H1 (cell line): Measurements from ENCODE around the gene HOXB5. TPM values are rescaled to one million over a fixed set of nuclear protein-coding genes. Genes with fewer than 3 reads are reported as not detected.

Source experiments
- CTCF ChIA-PET: fragments of 300-600 bp; sonication (Branson Sonifier 250); formaldehyde crosslinking; loops from one replicate; lab custom pipeline; 2021; ENCODE audit not compliant: partially characterized antibody; lab: Charles Lee
- POLR2A ChIA-PET: fragments of 300-600 bp; sonication (Branson Sonifier 250); formaldehyde crosslinking; loops from one replicate; lab custom pipeline; 2021; ENCODE audit warnings: inconsistent platforms; ENCODE audit not compliant: partially characterized antibody; lab: Charles Lee
- DNase-seq, 2 experiments: peaks; one replicate each; pipeline versions ENCODE4 v3.0.0 to v3.0.0-alpha.2; 2010 to 2022; ENCODE audit warnings: low spot score in 2 of 2, low read depth in 1 of 2, mixed read lengths in 1 of 2
- FAIRE-seq: peaks from 2 replicates; lab custom pipeline; 2011; peaks lifted over from hg19 to GRCh38; lab: Jason Lieb, UNC
- H2AFZ ChIP-seq: 2 replicates; pipeline ENCODE4 v1.8.1; 2012; ENCODE audit warnings: low read length, inconsistent platforms
- H2AK5ac ChIP-seq: 2 replicates; pipeline ENCODE4 v1.6.1; 2013; ENCODE audit warnings: low read depth, low read length
- H2BK120ac ChIP-seq: replicated peaks from 2 replicates; pipeline ENCODE3; 2013; ENCODE audit warnings: low read depth, low read length, inconsistent platforms
- H2BK12ac ChIP-seq: 2 replicates; pipeline ENCODE4 v1.6.1; 2013; ENCODE audit warnings: low read depth, low read length
- H2BK15ac ChIP-seq: 2 replicates; pipeline ENCODE4 v1.6.1; 2013; ENCODE audit warnings: low read length
- H2BK20ac ChIP-seq: 2 replicates; pipeline ENCODE4 v1.6.1; 2013; ENCODE audit warnings: low read length
- H2BK5ac ChIP-seq: 2 replicates; pipeline ENCODE4 v1.6.1; 2013; ENCODE audit warnings: low read depth, low read length
- H3K14ac ChIP-seq: 2 replicates; pipeline ENCODE4 v1.6.1; 2013; ENCODE audit warnings: inconsistent platforms; ENCODE audit not compliant: insufficient read length
- H3K18ac ChIP-seq: 2 replicates; pipeline ENCODE4 v1.6.1; 2013; ENCODE audit warnings: low read length; ENCODE audit errors: extremely low read depth
- H3K23ac ChIP-seq: 2 replicates; pipeline ENCODE4 v1.6.1; 2013; ENCODE audit warnings: inconsistent platforms; ENCODE audit not compliant: insufficient read length
- H3K23me2 ChIP-seq: 2 replicates; pipeline ENCODE4 v1.6.1; 2013; ENCODE audit warnings: low read depth, low read length
- H3K27ac ChIP-seq: 2 replicates; pipeline ENCODE4 v1.6.1; 2011; ENCODE audit warnings: low read depth, low read length, inconsistent platforms
- H3K27me3 ChIP-seq, 4 experiments: replicated peaks in 1 of 4; 1 replicate in 1 of 4; 2 replicates in 3 of 4; pipeline versions ENCODE4 v1.6.1 to v1.8.1; 2011 to 2013; ENCODE audit warnings: low read length in 3 of 4, mild to moderate bottlenecking in 3 of 4, inconsistent platforms in 2 of 4, mixed read lengths in 2 of 4, moderate library complexity in 1 of 4; ENCODE audit not compliant: control insufficient read depth in 3 of 4, insufficient read depth in 3 of 4; ENCODE audit errors: extremely low read depth in 1 of 4
- H3K36me3 ChIP-seq, 4 experiments: 2 replicates each; pipeline versions ENCODE4 v1.6.1 to v1.8.1; 2011 to 2013; ENCODE audit warnings: mild to moderate bottlenecking in 4 of 4, low read length in 3 of 4, moderate library complexity in 2 of 4, control low read depth in 1 of 4, inconsistent platforms in 1 of 4; ENCODE audit not compliant: insufficient read depth in 4 of 4, control insufficient read depth in 2 of 4
- H3K4ac ChIP-seq: replicated peaks from 2 replicates; pipeline ENCODE3; 2013; ENCODE audit warnings: low read length, low read depth, mixed read lengths, inconsistent platforms; ENCODE audit not compliant: insufficient read length
- H3K4me1 ChIP-seq, 4 experiments: replicated peaks in 1 of 4; 1 replicate in 1 of 4; 2 replicates in 3 of 4; pipeline versions ENCODE4 v1.6.1 to v1.8.1; 2011 to 2013; ENCODE audit warnings: low read length in 3 of 4, inconsistent platforms in 2 of 4, mixed read lengths in 1 of 4; ENCODE audit not compliant: insufficient read depth in 4 of 4, control insufficient read depth in 3 of 4
- H3K4me2 ChIP-seq, 2 experiments: 2 replicates each; pipeline versions ENCODE4 v1.6.1 to v1.8.1; 2011 to 2013; ENCODE audit warnings: low read depth in 2 of 2, low read length in 2 of 2, control low read depth in 1 of 2, inconsistent platforms in 1 of 2, mild to moderate bottlenecking in 1 of 2; ENCODE audit not compliant: insufficient read depth in 1 of 2
- H3K4me3 ChIP-seq, 4 experiments: fragments of 200-600, 300-600 bp in 1 of 4; sonication (generic), shearing (Covaris generic), sonication (Bioruptor Twin) in 1 of 4; 2 replicates each; pipeline versions ENCODE4 v1.5.1 to v1.8.1; 2011 to 2016; ENCODE audit warnings: low read length in 4 of 4, low read depth in 3 of 4, control low read depth in 2 of 4, inconsistent platforms in 2 of 4, mild to moderate bottlenecking in 2 of 4, mixed read lengths in 1 of 4, moderate library complexity in 1 of 4; ENCODE audit not compliant: insufficient read depth in 2 of 4; ENCODE audit errors: extremely low read depth in 1 of 4
- H3K56ac ChIP-seq: replicated peaks from 2 replicates; pipeline ENCODE3; 2013; ENCODE audit warnings: low read depth, mild to moderate bottlenecking, mixed read lengths, low read length, inconsistent platforms; ENCODE audit not compliant: insufficient read length
- H3K79me1 ChIP-seq: 2 replicates; pipeline ENCODE4 v1.6.1; 2013; ENCODE audit warnings: low read depth, low read length, control low read depth
- H3K79me2 ChIP-seq, 2 experiments: 2 replicates each; pipeline versions ENCODE4 v1.6.1 to v1.8.1; 2012 to 2013; ENCODE audit warnings: low read length in 2 of 2, mild to moderate bottlenecking in 2 of 2, inconsistent platforms in 1 of 2; ENCODE audit not compliant: insufficient read depth in 2 of 2, control insufficient read depth in 1 of 2
- H3K9ac ChIP-seq, 4 experiments: replicated peaks in 1 of 4; 1 replicate in 1 of 4; 2 replicates in 3 of 4; pipeline versions ENCODE4 v1.6.1 to v1.8.1; 2011 to 2013; ENCODE audit warnings: low read depth in 3 of 4, low read length in 3 of 4, control low read depth in 2 of 4, mild to moderate bottlenecking in 2 of 4, moderate library complexity in 2 of 4, inconsistent platforms in 1 of 4; ENCODE audit errors: extremely low read depth in 1 of 4
- H3K9me3 ChIP-seq, 2 experiments: 2 replicates each; pipeline versions ENCODE4 v1.6.1 to v1.8.1; 2012 to 2013; ENCODE audit warnings: mild to moderate bottlenecking in 2 of 2, moderate library complexity in 2 of 2, control low read depth in 1 of 2, inconsistent platforms in 1 of 2, low read depth in 1 of 2, low read length in 1 of 2, mixed read lengths in 1 of 2; ENCODE audit not compliant: insufficient read depth in 2 of 2
- H4K20me1 ChIP-seq, 2 experiments: replicated peaks in 1 of 2; 2 replicates each; pipeline versions ENCODE3 to v1.8.1; 2011 to 2013; ENCODE audit warnings: inconsistent platforms in 2 of 2, low read length in 2 of 2, mild to moderate bottlenecking in 1 of 2; ENCODE audit not compliant: insufficient read depth in 2 of 2, control insufficient read depth in 1 of 2
- H4K5ac ChIP-seq: 2 replicates; pipeline ENCODE4 v1.6.1; 2013; ENCODE audit warnings: low read length, low read depth, mixed read lengths, inconsistent platforms; ENCODE audit not compliant: insufficient read length
- H4K8ac ChIP-seq: 2 replicates; pipeline ENCODE4 v1.8.0; 2013; ENCODE audit warnings: mild to moderate bottlenecking, moderate library complexity, low read length, inconsistent platforms; ENCODE audit not compliant: insufficient read depth; ENCODE audit errors: extremely low read depth
- H4K91ac ChIP-seq: replicated peaks from 2 replicates; pipeline ENCODE3; 2013; ENCODE audit warnings: low read length, mixed read lengths, inconsistent platforms; ENCODE audit not compliant: insufficient read length
- CHD2 ChIP-seq: IDR thresholded peaks from 2 replicates; pipeline ENCODE4 v1.6.1; 2012; ENCODE audit warnings: low read length, improper control_type of control experiment
- CTBP2 ChIP-seq: IDR thresholded peaks from 2 replicates; pipeline ENCODE4 v1.7.0; 2011; ENCODE audit warnings: borderline replicate concordance, mild to moderate bottlenecking, moderate library complexity, mixed read lengths, low read length; ENCODE audit not compliant: insufficient read depth, insufficient read length
- PHF8 ChIP-seq: fragments of 200-600 bp; sonication (generic); conservative IDR thresholded peaks from 2 replicates; pipeline ENCODE4 v1.7.1; 2012; ENCODE audit warnings: low read depth, mild to moderate bottlenecking, inconsistent platforms, low read length, moderate library complexity
- SIX5 ChIP-seq: IDR thresholded peaks from 2 replicates; pipeline ENCODE4 v1.6.1; 2011; ENCODE audit warnings: mild to moderate bottlenecking, low read depth, low read length
- SUZ12 ChIP-seq: fragments of 200-600 bp; sonication (generic); IDR thresholded peaks from 2 replicates; pipeline ENCODE4 v1.6.1; 2012; ENCODE audit warnings: mild to moderate bottlenecking, inconsistent platforms, low read length, moderate library complexity, mixed read lengths
- TAF1 ChIP-seq: IDR thresholded peaks from 2 replicates; pipeline ENCODE4 v1.6.1; 2011; ENCODE audit warnings: mild to moderate bottlenecking, low read depth, low read length
- TEAD4 ChIP-seq: IDR thresholded peaks from 2 replicates; pipeline ENCODE4 v1.6.1; 2012; ENCODE audit warnings: low read depth, low read length, inconsistent platforms, mixed read lengths
- WGBS, 2 experiments: shearing (Covaris generic) in 1 of 2; methylation state at CpG; one replicate each; pipeline versions ENCODE4 v1.1.6 to v1.1.7; 2013 to 2015; ENCODE audit warnings: low lambda C conversion rate in 2 of 2, mixed read lengths in 2 of 2, inconsistent platforms in 1 of 2, low coverage in 1 of 2, missing lambda C conversion rate in 1 of 2; ENCODE audit not compliant: insufficient replicate concordance in 2 of 2, insufficient coverage in 1 of 2, insufficient read length in 1 of 2; ENCODE audit errors: extremely low coverage in 1 of 2, missing lambda C conversion rate in 1 of 2; 5-methylcytosine and 5-hydroxymethylcytosine counted together
- polyA plus RNA-seq, 7 experiments: library from polyadenylated mRNA; depleted of rRNA in 3 of 7; stranded (reverse) in 5 of 7; unstranded in 2 of 7; fragments of >200 nt in 5 of 7; fragments of 200-250 nt in 2 of 7; gene quantifications; 1 replicate in 5 of 7; 2 replicates in 1 of 7; 4 replicates in 1 of 7; pipeline versions ENCODE4 v1.2.1 to v1.2.3, GENCODE V29; 2011 to 2013; ENCODE audit warnings: missing spikeins in 2 of 7, mixed read lengths in 2 of 7
- total RNA-seq: library from RNA; stranded (reverse); fragmentation: NEBNext Ultra II Directional; extraction: Animal tissue kit (Norgen Biotek cat#: 25700); gene quantifications from 2 replicates; pipeline ENCODE4 v1.2.1, GENCODE V29; 2021
- TF ChIP-seq, protein P1 (sequence below): IDR thresholded peaks from 2 replicates; pipeline ENCODE4 v1.6.1; 2011; ENCODE audit warnings: low read length, improper control_type of control experiment
- TF ChIP-seq, protein P2 (sequence below): IDR thresholded peaks from 2 replicates; pipeline ENCODE4 v1.6.1; 2012; ENCODE audit warnings: low read length, inconsistent platforms

HOXB5 gene
- total and polyA plus RNA-seq, 2 of the 8 experiments (the other 6 are each of a cell fraction or from before 2014, with no cell fraction given), result not detected

GRCh38 chr17:48576479-48577309 is 16.9 kb downstream of the HOXB5 start:
- H2BK5ac ChIP-seq, result no peak overlapping the region
- no peak overlapping the region for H3K4ac ChIP-seq
- peaks cover 0 to under 1% (median 0%) of the 10 kb centered on the region in 4 experiments; a peak in 1 of 8 replicates for H3K36me3 ChIP-seq
- no peak overlapping the region for H2BK15ac ChIP-seq
- no peak overlapping the region; the same call in 1 of the 2 replicates for H2AK5ac ChIP-seq
- no peak overlapping the region for H4K8ac ChIP-seq
- ChIA-PET POLR2A (no interaction called here), CTCF (interaction anchor here (1.0 to 1.4 kb wide), 2 partner anchors 13 to 29 kb away, joined by 3 to 4 read pairs; no protein-coding TSS in a partner anchor)
- no peak overlapping the region for H4K91ac ChIP-seq
- H3K9me3 ChIP-seq, result no peaks in the 10 kb centered on the region
- no peak overlapping the region for H3K9ac ChIP-seq
- H3K14ac ChIP-seq, result no peak overlapping the region
- H3K56ac ChIP-seq, result no peak overlapping the region
- no peak overlapping the region for H2BK20ac ChIP-seq
- H2AFZ ChIP-seq, result no peak overlapping the region
- peaks cover 23 to 45% of the 10 kb centered on the region in 2 experiments for H4K20me1 ChIP-seq
- no peak for DNase-seq
- H3K4me2 ChIP-seq, result peak overlapping the region; percentile 21 to 48; a peak in 2 of 4 replicates
- no peaks in the 10 kb centered on the region for H3K23me2 ChIP-seq
- peaks cover 99 to 100% (median 100%) of the 10 kb centered on the region in 4 experiments for H3K27me3 ChIP-seq
- 5% methylated on average over 32 of the region's 43 CpGs; no CpG with 5 or more reads in 1 of the 2 experiments for WGBS, 2 experiments
- no peak overlapping the region for H3K18ac ChIP-seq
- H3K23ac ChIP-seq, result no peak overlapping the region
- FAIRE-seq, result no peak
- peaks cover 0 to 11% (median 2%) of the 10 kb centered on the region in 4 experiments; a peak in 3 of 7 replicates for H3K4me1 ChIP-seq
- no peaks in the 10 kb centered on the region for H3K79me2 ChIP-seq
- no peak overlapping the region for H4K5ac ChIP-seq
- no peak overlapping the region for H2BK120ac ChIP-seq
- H2BK12ac ChIP-seq, result no peak overlapping the region
- H3K27ac ChIP-seq, result no peak overlapping the region
- H3K4me3 ChIP-seq, result no peak overlapping the region
- H3K79me1 ChIP-seq, result no peaks in the 10 kb centered on the region
- peak; percentile 57; the same call in 1 of the 2 replicates for TF ChIP-seq SUZ12
- TF ChIP-seq CHD2, result no peak
- TF ChIP-seq TAF1, result no peak
- no peak for TF ChIP-seq PHF8
- TF ChIP-seq, protein P1, sequence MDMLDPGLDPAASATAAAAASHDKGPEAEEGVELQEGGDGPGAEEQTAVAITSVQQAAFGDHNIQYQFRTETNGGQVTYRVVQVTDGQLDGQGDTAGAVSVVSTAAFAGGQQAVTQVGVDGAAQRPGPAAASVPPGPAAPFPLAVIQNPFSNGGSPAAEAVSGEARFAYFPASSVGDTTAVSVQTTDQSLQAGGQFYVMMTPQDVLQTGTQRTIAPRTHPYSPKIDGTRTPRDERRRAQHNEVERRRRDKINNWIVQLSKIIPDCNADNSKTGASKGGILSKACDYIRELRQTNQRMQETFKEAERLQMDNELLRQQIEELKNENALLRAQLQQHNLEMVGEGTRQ, result no peak
- no peak for TF ChIP-seq SIX5
- peak; percentile 93 for TF ChIP-seq CTBP2
- TF ChIP-seq, protein P2, sequence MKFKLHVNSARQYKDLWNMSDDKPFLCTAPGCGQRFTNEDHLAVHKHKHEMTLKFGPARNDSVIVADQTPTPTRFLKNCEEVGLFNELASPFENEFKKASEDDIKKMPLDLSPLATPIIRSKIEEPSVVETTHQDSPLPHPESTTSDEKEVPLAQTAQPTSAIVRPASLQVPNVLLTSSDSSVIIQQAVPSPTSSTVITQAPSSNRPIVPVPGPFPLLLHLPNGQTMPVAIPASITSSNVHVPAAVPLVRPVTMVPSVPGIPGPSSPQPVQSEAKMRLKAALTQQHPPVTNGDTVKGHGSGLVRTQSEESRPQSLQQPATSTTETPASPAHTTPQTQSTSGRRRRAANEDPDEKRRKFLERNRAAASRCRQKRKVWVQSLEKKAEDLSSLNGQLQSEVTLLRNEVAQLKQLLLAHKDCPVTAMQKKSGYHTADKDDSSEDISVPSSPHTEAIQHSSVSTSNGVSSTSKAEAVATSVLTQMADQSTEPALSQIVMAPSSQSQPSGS, result no peak
- TF ChIP-seq TEAD4, result no peak
